ENCODE measurements around the gene MARCHF6.
"Not testable (repeated sequence)": the region's sequence is repeated elsewhere in the genome, so short reads cannot be mapped to it uniquely, and the experiment has no call there.

Gene MARCHF6

DNA sequence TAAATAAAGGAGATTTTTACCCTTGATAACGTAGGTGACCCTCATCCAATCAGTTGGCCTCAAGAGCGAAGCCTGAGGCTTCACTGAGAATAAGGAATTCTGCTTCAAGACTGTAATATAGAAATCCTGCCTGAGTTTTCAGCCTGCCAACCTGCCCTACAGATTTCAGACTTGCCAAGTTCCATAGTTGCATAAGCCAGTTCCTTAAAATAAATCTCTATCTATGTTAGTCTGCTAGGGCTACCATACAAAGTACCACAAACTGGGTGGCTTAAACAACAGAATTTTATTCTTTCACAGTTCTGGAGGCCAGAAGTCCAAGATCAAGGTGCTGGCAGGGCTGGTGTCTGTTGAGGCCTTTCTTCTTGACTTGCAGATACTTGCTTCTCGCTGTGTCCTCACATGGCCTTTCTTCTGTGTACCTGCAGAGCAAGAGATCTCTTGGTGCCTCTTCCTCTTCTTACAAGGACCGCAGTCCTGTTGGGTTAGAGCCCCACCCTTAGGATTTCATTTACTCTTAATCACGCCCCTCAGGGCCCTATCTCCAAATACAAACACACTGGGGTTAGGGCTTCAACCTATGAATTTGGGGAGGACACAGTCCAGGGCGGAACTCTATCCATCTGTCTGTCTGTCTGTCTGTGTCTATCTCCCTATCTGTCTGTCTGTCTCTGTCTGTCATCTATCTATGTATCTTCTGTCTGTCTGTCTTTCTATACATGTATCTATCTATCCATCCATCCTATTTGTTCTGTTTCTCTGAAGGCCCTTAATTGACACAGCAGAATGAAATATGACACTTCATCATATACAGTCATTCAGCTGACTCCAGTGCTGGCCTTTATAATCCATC, 28.8 kb upstream of the MARCHF6 start:
- DNase-seq (ENCODE audit: low read depth): no peak

- no peak for DNase-seq (ENCODE audit: low read depth)
These were observed 25.2 kb upstream of the MARCHF6 start for GRCh38 chr5:10328323-10328722.

- DNase-seq (ENCODE audit: low read depth): no peak
These were observed 24.1 kb upstream of the MARCHF6 start for GRCh38 chr5:10329446-10329819.

DNA sequence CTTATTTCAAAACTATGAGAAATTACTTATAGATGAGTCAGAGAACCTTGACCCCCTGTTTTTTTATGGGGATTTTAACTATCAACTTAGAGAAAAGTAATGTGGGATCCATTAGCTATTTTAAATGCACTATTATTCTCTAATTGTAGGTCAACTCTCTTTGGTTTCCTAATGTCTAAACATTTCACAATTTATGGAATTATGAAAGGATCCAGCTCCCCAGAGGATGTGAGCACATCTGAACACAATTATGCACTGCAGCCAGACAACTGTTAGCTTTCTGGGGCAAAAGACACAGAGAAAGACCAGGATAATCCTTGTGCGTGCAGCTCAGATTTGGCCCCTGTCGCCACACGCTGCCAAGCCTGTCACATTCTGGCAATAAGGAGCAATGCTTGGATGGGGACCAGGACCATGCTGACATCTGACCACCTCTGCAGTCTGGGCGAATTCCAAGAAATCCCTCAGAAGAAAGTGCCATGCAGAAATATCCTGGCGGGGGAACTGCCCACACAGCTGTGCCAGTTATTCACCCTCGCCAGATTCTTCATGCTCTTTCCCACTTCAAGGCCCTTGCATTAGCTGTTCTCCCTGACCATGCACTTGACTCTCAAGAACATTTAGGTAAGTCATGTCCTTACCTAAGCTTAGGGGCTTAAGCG, 23.5 kb upstream of the MARCHF6 start:
- DNase-seq (ENCODE audit: low read depth): peak; percentile 87

DNA sequence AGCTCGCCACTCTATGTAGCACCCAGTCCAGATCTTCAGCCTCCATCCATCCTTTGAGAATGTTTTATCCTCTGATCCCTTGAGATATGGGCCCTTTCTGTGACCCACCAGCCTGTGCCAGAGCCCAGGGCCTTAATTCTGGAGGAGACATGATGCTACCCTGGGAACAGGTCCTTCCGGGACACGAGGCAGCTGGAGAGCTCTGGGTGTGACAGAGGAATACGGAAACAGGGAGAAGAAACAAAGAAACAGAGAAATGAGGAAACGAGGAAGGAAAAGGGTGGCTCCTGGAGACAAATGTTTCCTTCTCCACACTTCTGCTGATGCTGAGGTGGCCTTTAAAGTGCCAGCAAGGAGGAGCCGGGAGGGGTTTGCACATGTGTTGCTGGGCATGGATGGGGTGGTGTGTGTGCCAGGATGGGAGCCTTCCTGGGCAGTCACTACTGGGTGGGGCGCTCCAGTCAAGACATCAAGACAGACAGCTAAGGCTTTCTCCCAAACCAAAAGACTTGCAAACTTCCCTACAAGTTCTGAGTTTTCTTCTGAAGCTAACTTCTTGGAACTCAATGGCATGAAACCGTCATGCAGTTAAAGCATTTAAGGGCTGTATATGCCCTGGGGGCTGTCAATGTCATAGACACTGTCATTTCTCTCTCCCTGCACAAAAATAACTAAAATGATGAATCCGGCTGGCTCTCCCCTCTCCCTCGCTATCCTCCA, 22.8 kb upstream of the MARCHF6 start:
- no peak for DNase-seq (ENCODE audit: low read depth)

- DNase-seq (ENCODE audit: low read depth): peak; percentile 89
These were observed 22.1 kb upstream of the MARCHF6 start for GRCh38 chr5:10331341-10331796.

DNA sequence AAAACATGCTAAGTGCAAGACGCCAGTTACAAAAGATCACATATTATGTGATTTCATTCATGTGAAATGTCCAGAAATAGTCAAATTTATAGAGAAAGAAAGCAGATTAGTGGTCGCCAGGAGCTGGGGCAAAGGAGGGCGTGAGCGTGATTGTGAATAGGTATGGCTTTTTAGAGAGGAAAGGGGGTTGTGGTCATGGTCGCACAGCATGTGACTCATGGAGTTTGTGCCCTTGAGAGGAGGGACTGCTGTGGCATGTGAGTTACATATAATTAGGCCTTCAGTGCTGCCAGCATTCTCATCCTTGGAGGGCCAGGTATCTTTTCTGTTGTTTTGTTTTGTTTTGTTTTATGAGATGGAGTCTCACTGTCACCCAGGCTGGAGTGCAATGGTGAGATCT, 21.2 kb upstream of the MARCHF6 start:
- no peak for DNase-seq (ENCODE audit: low read depth)

DNA sequence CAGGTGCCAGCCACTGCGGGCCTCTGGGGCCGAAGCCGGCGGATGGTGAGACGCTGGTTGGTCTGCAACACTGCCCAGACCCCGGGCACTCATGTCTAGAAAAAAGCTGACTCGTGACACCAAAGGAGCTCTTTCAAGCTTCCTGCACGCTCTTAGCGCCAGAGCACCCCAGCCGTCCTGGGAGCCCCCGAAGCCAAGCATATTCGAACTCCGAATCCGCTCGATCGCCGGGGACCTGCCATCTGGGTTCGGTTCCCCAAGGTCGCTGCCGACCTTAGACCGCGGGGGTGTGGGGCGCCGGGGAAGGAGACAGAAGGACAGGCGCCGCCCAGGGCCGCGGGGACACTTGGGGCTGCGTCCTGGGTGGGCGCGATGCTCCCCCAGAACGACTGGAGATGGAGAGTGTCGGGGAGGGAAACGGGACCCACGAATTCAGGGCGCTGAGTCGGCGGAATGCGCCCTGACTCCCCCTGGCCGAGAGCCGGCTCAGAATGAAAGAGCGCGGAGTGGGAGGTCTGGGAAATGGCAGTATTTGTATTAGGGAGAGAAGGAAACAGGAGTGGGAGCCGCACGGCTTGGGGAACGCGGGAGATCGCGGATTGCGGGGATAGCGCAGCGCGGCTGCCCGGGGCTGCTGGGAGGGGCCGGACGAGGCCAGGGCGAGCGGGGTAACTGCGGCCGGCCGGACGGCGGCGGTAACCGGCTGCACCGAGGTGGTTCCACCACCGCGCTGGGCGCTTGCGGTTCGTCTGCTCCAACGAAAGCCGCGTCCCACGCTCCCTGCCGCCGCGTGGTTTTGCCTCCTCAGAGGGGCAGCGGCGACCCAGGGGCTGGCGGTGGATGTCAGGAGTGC, 20.1 kb upstream of the MARCHF6 start:
- DNase-seq (ENCODE audit: low read depth): no peak

DNA sequence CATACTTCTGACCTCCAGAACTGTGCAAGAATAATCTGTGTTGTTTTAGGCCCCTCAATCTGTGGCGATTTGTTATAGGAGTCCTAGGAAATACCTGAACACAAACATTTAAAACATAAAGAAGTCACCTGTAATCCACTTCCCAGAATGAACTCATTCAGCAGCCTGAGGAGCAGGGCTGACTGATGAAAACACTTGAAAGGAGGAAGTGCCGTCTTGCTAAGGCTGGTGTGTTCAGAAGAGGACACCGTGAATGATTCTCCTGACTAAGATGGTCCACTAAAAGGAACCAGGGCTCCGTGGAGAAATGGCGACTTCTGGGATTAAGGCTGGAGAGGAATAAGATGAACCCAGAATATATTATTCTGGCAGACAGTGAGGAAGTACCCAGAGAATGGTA, 18.7 kb upstream of the MARCHF6 start:
- DNase-seq (ENCODE audit: low read depth): no peak

- no peak for DNase-seq (ENCODE audit: low read depth)
These were observed 17.6 kb upstream of the MARCHF6 start for GRCh38 chr5:10335711-10336470.

- no peak for DNase-seq (ENCODE audit: low read depth)
These were observed 16.4 kb upstream of the MARCHF6 start for GRCh38 chr5:10337107-10337506.

- DNase-seq (ENCODE audit: low read depth): no peak
These were observed 15.5 kb upstream of the MARCHF6 start for GRCh38 chr5:10337986-10338385.

DNA sequence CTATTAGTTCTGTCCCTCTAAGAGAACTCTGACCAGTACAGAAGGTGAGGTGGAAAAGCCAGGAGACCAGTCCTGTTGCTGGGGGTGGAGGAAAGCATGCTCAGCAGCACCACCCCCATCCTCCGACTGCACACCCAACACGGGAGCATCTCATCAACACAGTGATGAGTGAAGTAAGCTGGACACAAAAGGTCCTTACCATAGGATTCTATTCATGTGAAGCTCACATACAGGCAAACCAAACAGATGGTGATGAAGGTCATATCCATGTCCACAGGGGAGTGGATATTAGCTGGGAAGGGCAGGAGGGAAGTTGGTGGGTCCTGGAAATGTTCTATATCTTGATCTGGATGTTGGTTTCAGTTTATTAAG, 14.8 kb upstream of the MARCHF6 start:
- DNase-seq (ENCODE audit: low read depth): no peak

- DNase-seq (ENCODE audit: low read depth): no peak
These were observed 14.3 kb upstream of the MARCHF6 start for GRCh38 chr5:10339058-10339811.

DNA sequence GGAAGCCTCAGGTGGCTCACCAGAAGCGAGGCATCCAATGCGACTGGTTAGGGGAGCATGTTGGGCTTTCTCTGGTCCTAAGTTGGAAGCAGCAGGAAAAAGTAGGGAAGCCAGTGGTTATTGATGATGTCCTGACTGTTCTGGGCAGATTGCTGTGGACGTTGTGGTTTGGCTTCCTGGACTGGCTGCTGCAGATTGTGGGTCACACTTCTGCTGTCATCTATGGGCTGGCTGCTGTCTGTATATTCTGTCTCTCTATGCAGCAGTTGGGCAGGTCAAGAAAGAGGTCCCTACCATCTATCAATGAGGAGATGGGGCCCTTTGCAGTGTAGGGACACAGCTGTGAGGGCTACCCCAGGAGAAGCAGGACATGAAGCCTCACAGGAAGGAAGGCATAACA, 13.5 kb upstream of the MARCHF6 start:
- no peak for DNase-seq (ENCODE audit: low read depth)

DNA sequence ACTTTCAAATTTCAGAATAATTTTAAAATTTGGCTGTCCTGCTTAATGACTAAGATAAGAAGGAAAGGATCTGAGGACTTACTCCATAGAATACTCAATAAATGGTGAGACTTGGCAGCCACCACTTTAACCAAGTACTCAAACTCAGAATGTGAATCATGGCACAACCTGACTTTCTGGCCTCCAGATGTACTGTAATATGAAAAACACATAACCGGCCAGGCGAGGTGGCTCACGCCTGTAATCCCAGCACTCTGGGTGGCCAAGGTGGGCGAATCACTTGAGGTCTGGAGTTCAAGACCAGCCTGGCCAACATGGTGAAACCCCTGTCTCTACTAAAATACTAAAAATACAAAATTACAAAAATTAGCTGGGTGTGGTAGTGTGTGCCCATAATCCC, 10.0 kb upstream of the MARCHF6 start:
- no peak for DNase-seq (ENCODE audit: low read depth)

- not testable (repeated sequence) for DNase-seq (ENCODE audit: low read depth)
These were observed 8.9 kb upstream of the MARCHF6 start for GRCh38 chr5:10344461-10345106.

- no peak for DNase-seq (ENCODE audit: low read depth)
These were observed 5.2 kb upstream of the MARCHF6 start for GRCh38 chr5:10348258-10348657.

DNA sequence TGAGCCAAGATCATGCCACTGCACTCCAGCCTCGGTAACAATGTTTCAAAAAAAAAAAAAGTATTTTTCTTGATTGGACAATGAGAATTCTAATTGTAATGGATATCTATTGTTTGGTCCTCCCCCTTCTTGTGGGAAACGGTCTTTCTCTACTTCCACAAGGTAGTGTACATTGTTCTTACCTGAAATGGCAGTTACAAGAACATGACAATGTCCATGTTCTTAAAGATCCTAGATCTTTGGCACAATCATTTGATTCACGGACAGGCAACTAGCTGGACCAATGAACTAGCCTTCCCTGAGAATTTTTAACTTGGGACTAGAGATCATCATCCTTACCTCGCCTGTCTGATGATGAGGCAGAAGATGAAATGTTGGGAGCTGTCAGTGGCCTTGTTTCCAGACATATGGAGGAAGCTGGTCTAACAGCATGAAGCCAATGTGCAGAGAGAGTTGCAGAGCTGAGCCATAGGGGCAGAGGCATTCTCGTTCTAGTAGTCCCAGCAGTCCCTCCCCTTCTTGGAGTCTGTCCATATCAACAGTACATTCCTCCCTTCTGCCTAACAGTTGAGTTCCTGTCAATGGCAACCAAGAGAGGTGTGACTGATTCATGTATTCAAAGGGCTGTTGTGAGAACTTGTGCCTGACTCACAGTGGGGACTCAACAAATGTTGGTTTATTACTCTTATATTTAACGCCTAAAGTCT, 2.1 kb upstream of the MARCHF6 start:
- DNase-seq (ENCODE audit: low read depth): peak; percentile 48
